HG03135 (cell line): ENCODE results near the gene NDUFA9.

Source experiments
- ATAC-seq: cut with Tn5 transposase; IDR thresholded peaks from one replicate; pipeline ENCODE4 v1.9.1; 2021; ENCODE audit warnings: mild to moderate bottlenecking, moderate library complexity; ENCODE audit not compliant: unreplicated experiment

NDUFA9 gene

DNA sequence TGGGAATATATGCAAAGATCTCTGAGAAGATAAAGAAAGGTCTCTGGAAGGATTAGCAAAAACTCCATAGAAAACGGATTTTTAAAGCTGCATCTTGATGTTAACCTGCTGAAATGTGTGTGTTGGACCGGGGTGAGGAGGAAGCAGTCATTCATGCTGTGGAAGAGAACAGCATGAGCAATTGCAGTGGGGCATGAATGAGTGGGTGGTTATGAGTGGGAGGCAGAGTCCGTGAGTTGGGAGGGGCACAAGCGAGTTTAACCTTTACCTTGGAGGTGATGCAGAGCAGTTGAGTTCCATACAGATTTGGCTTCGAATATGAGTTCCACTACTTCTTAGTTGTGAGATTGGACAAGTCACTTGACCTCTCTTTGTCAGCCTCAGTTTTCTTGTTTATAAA lies 41.8 kb downstream of the NDUFA9 start:
- ATAC-seq, result no peak
